Measurements from ENCODE around the gene PAX5. TPM values are rescaled to one million over a fixed set of nuclear protein-coding genes. Genes with fewer than 3 reads are reported as not detected.

Gene PAX5
- total and polyA plus RNA-seq, 2 donors (not counting 1 experiment from before 2014, with no cell fraction given), result not detected

- Histone ChIP-seq H2AFZ (ENCODE audit: low read length) (no peak overlapping the region), H3K4me1 (ENCODE audit: control insufficient read depth, extremely low read depth, insufficient read depth, low read length) (no peaks in the 10 kb centered on the region), H3K9ac (ENCODE audit: insufficient read depth, low read length) (no peak overlapping the region), H4K20me1 (ENCODE audit: control insufficient read depth, extremely low read depth, insufficient read depth, low read length) (no peaks in the 10 kb centered on the region), H3K4me2 (ENCODE audit: extremely low read depth, insufficient read depth, low read length) (no peak overlapping the region), H3K27me3 (ENCODE audit: control insufficient read depth, insufficient read depth, low read length) (peaks cover 8% of the 10 kb centered on the region), H3K79me2 (ENCODE audit: control insufficient read depth, insufficient read depth, low read length) (no peaks in the 10 kb centered on the region), H3K27ac (ENCODE audit: insufficient read depth, low read length) (no peak overlapping the region), H3K4me3 (replicated peaks in 1 of 4; ENCODE audit: control extremely low read depth in 1 of 4, insufficient read depth in 1 of 4, low read depth in 3 of 4, low read length in 4 of 4) (no peak overlapping the region), H3K9me3 (ENCODE audit: control insufficient read depth, insufficient read depth, low read depth, low read length) (no peaks in the 10 kb centered on the region), H3K36me3 (ENCODE audit: control insufficient read depth, insufficient read depth, low read length) (no peaks in the 10 kb centered on the region)
- no peak for DNase-seq (ENCODE audit: low read depth in 2 of 2)
- TF ChIP-seq CTCF (conservative IDR thresholded peaks at IDR 0.05 in 1 of 2, IDR thresholded peaks at IDR 0.05 in 1 of 2; ENCODE audit: low read depth in 1 of 2, low read length in 2 of 2), result no peak
- no peak for TF ChIP-seq EZH2 (IDR thresholded peaks at IDR 0.05; ENCODE audit: low read length, missing control alignments)
Observed at GRCh38 chr9:36825179-36825578, 208.9 kb downstream of the PAX5 start.

GRCh38 chr9:36823934-36824333 lies 210.1 kb downstream of the PAX5 start:
- H3K36me3 ChIP-seq (ENCODE audit: control insufficient read depth, insufficient read depth, low read length), result no peaks in the 10 kb centered on the region
- no peak overlapping the region for H3K4me3 ChIP-seq (replicated peaks in 1 of 4; ENCODE audit: control extremely low read depth in 1 of 4, insufficient read depth in 1 of 4, low read depth in 3 of 4, low read length in 4 of 4)
- H3K9me3 ChIP-seq (ENCODE audit: control insufficient read depth, insufficient read depth, low read depth, low read length), result no peaks in the 10 kb centered on the region
- H3K27ac ChIP-seq (ENCODE audit: insufficient read depth, low read length), result no peak overlapping the region
- H3K27me3 ChIP-seq (ENCODE audit: control insufficient read depth, insufficient read depth, low read length), result peaks cover 11% of the 10 kb centered on the region
- H3K4me1 ChIP-seq (ENCODE audit: control insufficient read depth, extremely low read depth, insufficient read depth, low read length), result no peaks in the 10 kb centered on the region
- no peak overlapping the region for H3K4me2 ChIP-seq (ENCODE audit: extremely low read depth, insufficient read depth, low read length)
- no peak overlapping the region for H2AFZ ChIP-seq (ENCODE audit: low read length)
- no peaks in the 10 kb centered on the region for H4K20me1 ChIP-seq (ENCODE audit: control insufficient read depth, extremely low read depth, insufficient read depth, low read length)
- H3K9ac ChIP-seq (ENCODE audit: insufficient read depth, low read length), result no peak overlapping the region
- no peaks in the 10 kb centered on the region for H3K79me2 ChIP-seq (ENCODE audit: control insufficient read depth, insufficient read depth, low read length)
- no peak for TF ChIP-seq CTCF (conservative IDR thresholded peaks at IDR 0.05 in 1 of 2, IDR thresholded peaks at IDR 0.05 in 1 of 2; ENCODE audit: low read depth in 1 of 2, low read length in 2 of 2)
- TF ChIP-seq EZH2 (IDR thresholded peaks at IDR 0.05; ENCODE audit: low read length, missing control alignments), result no peak
- no peak for DNase-seq (ENCODE audit: low read depth in 2 of 2)

- TF ChIP-seq EZH2 (IDR thresholded peaks at IDR 0.05; ENCODE audit: low read length, missing control alignments), result no peak
- H3K4me1 ChIP-seq (ENCODE audit: control insufficient read depth, extremely low read depth, insufficient read depth, low read length), result no peaks in the 10 kb centered on the region
- H3K36me3 ChIP-seq (ENCODE audit: control insufficient read depth, insufficient read depth, low read length), result no peaks in the 10 kb centered on the region
- H3K79me2 ChIP-seq (ENCODE audit: control insufficient read depth, insufficient read depth, low read length), result no peaks in the 10 kb centered on the region
- no peak overlapping the region for H3K9ac ChIP-seq (ENCODE audit: insufficient read depth, low read length)
- DNase-seq (ENCODE audit: low read depth in 2 of 2), result no peak
- no peaks in the 10 kb centered on the region for H4K20me1 ChIP-seq (ENCODE audit: control insufficient read depth, extremely low read depth, insufficient read depth, low read length)
- no peak overlapping the region for H3K4me3 ChIP-seq (replicated peaks in 1 of 4; ENCODE audit: control extremely low read depth in 1 of 4, insufficient read depth in 1 of 4, low read depth in 3 of 4, low read length in 4 of 4)
- no peak overlapping the region for H3K27ac ChIP-seq (ENCODE audit: insufficient read depth, low read length)
- H2AFZ ChIP-seq (ENCODE audit: low read length), result no peak overlapping the region
- H3K4me2 ChIP-seq (ENCODE audit: extremely low read depth, insufficient read depth, low read length), result no peak overlapping the region
- H3K27me3 ChIP-seq (ENCODE audit: control insufficient read depth, insufficient read depth, low read length), result peaks cover 11% of the 10 kb centered on the region
- H3K9me3 ChIP-seq (ENCODE audit: control insufficient read depth, insufficient read depth, low read depth, low read length), result no peaks in the 10 kb centered on the region
Observed at GRCh38 chr9:36823466-36823865, 210.6 kb downstream of the PAX5 start.
